ENCODE results near the gene RPS6KA4. TPM values are rescaled to one million over a fixed set of nuclear protein-coding genes. Genes with fewer than 3 reads are reported as not detected.

RPS6KA4 gene
- total RNA-seq, 5 donors from 2014 or later (not counting 1 experiment from before 2014, with no cell fraction given): 16.5 to 48.7 (median 43.7) TPM

DNA sequence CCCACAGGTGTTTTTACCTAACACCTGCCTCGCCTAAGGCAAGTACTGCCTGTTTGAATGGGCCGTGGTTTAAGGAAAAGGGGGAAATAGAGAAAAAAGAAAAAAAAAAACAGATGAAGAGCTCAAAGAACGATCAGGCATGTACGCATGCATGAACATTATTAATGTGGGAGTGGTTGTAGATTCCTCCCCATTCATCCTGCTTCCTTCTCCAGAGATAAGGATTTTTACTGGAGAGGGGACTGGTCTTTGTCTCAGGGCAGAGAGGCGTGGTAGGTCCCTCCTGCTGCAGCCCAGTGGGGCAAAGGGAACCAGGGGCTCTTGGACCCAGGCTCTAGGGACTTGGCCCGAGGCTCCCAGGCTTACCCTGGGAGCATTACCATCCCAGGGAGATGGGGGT, 23.1 kb downstream of the RPS6KA4 start:
- ATAC-seq (replicated peaks in 1 of 4) (no peak), DNase-seq (no peak)
- H3K27me3 ChIP-seq (replicated peaks in 1 of 2; ENCODE audit: control insufficient read depth in 2 of 2, extremely low read depth in 1 of 2, insufficient read depth in 2 of 2, low read length in 1 of 2): peaks cover 0 to 17% of the 10 kb centered on the region in 2 experiments
- Mint-ChIP-seq H3K9me3 (no peaks in the 10 kb centered on the region), H3K27me3 (no peaks in the 10 kb centered on the region), H3K27ac (no peak overlapping the region), H3K4me1 (peaks cover 8 to 11% (median 9%) of the 10 kb centered on the region in 3 donors), H3K4me3 (no peak overlapping the region), H3K36me3 (no peaks in the 10 kb centered on the region)
- no peaks in the 10 kb centered on the region for H3K9me3 ChIP-seq
- POLR2A ChIA-PET: no interaction called here
- no peaks in the 10 kb centered on the region for H3K4me1 ChIP-seq (ENCODE audit: control insufficient read depth in 1 of 2, extremely low read depth in 1 of 2, insufficient read depth in 2 of 2, low read length in 2 of 2)
- H3K4me3 ChIP-seq (ENCODE audit: control insufficient read depth in 1 of 2, extremely low read depth in 1 of 2, low read length in 1 of 2): no peak overlapping the region
- WGBS (ENCODE audit: insufficient coverage): 60% methylated on average over 1 of the region's 6 CpGs
- CTCF ChIA-PET: no interaction called here
- no peak overlapping the region for H3K27ac ChIP-seq (ENCODE audit: low read length)
- no peaks in the 10 kb centered on the region for H3K36me3 ChIP-seq (ENCODE audit: control insufficient read depth in 2 of 2, extremely low read depth in 1 of 2, insufficient read depth in 1 of 2, low read length in 1 of 2)

- 78% methylated on average over 6 of the region's 8 CpGs for WGBS (ENCODE audit: insufficient coverage)
- Histone ChIP-seq H3K27me3 (replicated peaks in 1 of 2; ENCODE audit: control insufficient read depth in 2 of 2, extremely low read depth in 1 of 2, insufficient read depth in 2 of 2, low read length in 1 of 2) (peaks cover 0 to 17% of the 10 kb centered on the region in 2 experiments), H3K36me3 (ENCODE audit: control insufficient read depth in 2 of 2, extremely low read depth in 1 of 2, insufficient read depth in 1 of 2, low read length in 1 of 2) (no peaks in the 10 kb centered on the region), H3K4me3 (ENCODE audit: control insufficient read depth in 1 of 2, extremely low read depth in 1 of 2, low read length in 1 of 2) (no peak overlapping the region), H3K4me1 (ENCODE audit: control insufficient read depth in 1 of 2, extremely low read depth in 1 of 2, insufficient read depth in 2 of 2, low read length in 2 of 2) (no peaks in the 10 kb centered on the region), H3K27ac (ENCODE audit: low read length) (no peak overlapping the region), H3K9me3 (no peaks in the 10 kb centered on the region)
- Mint-ChIP-seq H3K4me1 (peaks cover 12 to 14% (median 12%) of the 10 kb centered on the region in 3 donors), H3K27ac (no peak overlapping the region), H3K9me3 (no peaks in the 10 kb centered on the region), H3K36me3 (no peaks in the 10 kb centered on the region), H3K4me3 (no peak overlapping the region), H3K27me3 (no peaks in the 10 kb centered on the region)
- ChIA-PET CTCF (no interaction called here), POLR2A (no interaction called here)
- ATAC-seq (replicated peaks in 1 of 4) (no peak), DNase-seq (no peak)
Measured at GRCh38 chr11:64382586-64382985, 23.6 kb downstream of the RPS6KA4 start.

DNA sequence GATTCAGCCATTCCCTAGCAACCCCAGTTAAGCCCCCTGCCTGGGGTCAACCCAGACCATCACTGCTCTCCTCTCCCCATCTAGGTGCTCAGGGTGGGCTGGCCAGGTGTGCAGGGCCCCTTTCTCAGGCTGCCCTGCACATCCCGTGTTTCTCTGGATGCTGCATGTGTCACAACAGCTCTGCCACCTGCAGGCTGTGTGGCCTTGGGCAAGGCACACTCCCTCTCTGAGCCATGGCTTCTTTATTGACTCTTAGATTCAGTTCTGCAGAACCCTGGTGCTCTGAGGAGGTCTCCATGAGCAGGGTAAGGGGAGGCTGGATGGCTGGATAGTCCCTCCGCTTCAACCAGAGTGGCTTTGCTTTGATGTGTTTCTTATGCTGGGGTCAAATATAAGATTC, 24.6 kb downstream of the RPS6KA4 start:
- H3K27ac Mint-ChIP-seq: no peak overlapping the region
- WGBS (ENCODE audit: insufficient coverage): 100% methylated on average over 1 of the region's 2 CpGs
- Histone ChIP-seq H3K4me1 (ENCODE audit: control insufficient read depth in 1 of 2, extremely low read depth in 1 of 2, insufficient read depth in 2 of 2, low read length in 2 of 2) (no peaks in the 10 kb centered on the region), H3K27ac (ENCODE audit: low read length) (no peak overlapping the region), H3K27me3 (replicated peaks in 1 of 2; ENCODE audit: control insufficient read depth in 2 of 2, extremely low read depth in 1 of 2, insufficient read depth in 2 of 2, low read length in 1 of 2) (peaks cover 0 to 20% of the 10 kb centered on the region in 2 experiments), H3K36me3 (ENCODE audit: control insufficient read depth in 2 of 2, extremely low read depth in 1 of 2, insufficient read depth in 1 of 2, low read length in 1 of 2) (no peaks in the 10 kb centered on the region), H3K9me3 (no peaks in the 10 kb centered on the region), H3K4me3 (ENCODE audit: control insufficient read depth in 1 of 2, extremely low read depth in 1 of 2, low read length in 1 of 2) (no peak overlapping the region)
- no peaks in the 10 kb centered on the region for H3K36me3 Mint-ChIP-seq
- no peak overlapping the region for H3K4me3 Mint-ChIP-seq
- ChIA-PET CTCF (no interaction called here), POLR2A (no interaction called here)
- ATAC-seq (replicated peaks in 1 of 4) (no peak), DNase-seq (no peak)
- peaks cover 12 to 14% (median 12%) of the 10 kb centered on the region in 3 donors for H3K4me1 Mint-ChIP-seq
- no peaks in the 10 kb centered on the region for H3K27me3 Mint-ChIP-seq
- H3K9me3 Mint-ChIP-seq: no peaks in the 10 kb centered on the region

GRCh38 chr11:64384028-64384737, 25.2 kb downstream of the RPS6KA4 start:
- H3K36me3 Mint-ChIP-seq: no peaks in the 10 kb centered on the region
- WGBS (ENCODE audit: insufficient coverage): 74% methylated on average over 14 of the region's 17 CpGs

GRCh38 chr11:64384981-64385944, 26.3 kb downstream of the RPS6KA4 start:
- Mint-ChIP-seq H3K4me3 (no peak overlapping the region), H3K27ac (no peak overlapping the region), H3K36me3 (no peaks in the 10 kb centered on the region), H3K4me1 (peaks cover 14 to 22% (median 17%) of the 10 kb centered on the region in 3 donors), H3K27me3 (no peaks in the 10 kb centered on the region), H3K9me3 (no peaks in the 10 kb centered on the region)
- Histone ChIP-seq H3K9me3 (no peaks in the 10 kb centered on the region), H3K4me1 (ENCODE audit: control insufficient read depth in 1 of 2, extremely low read depth in 1 of 2, insufficient read depth in 2 of 2, low read length in 2 of 2) (no peaks in the 10 kb centered on the region), H3K4me3 (ENCODE audit: control insufficient read depth in 1 of 2, extremely low read depth in 1 of 2, low read length in 1 of 2) (no peak overlapping the region), H3K27ac (ENCODE audit: low read length) (no peak overlapping the region), H3K27me3 (replicated peaks in 1 of 2; ENCODE audit: control insufficient read depth in 2 of 2, extremely low read depth in 1 of 2, insufficient read depth in 2 of 2, low read length in 1 of 2) (peaks cover 0 to 22% of the 10 kb centered on the region in 2 experiments), H3K36me3 (ENCODE audit: control insufficient read depth in 2 of 2, extremely low read depth in 1 of 2, insufficient read depth in 1 of 2, low read length in 1 of 2) (no peaks in the 10 kb centered on the region)
- DNase-seq: no peak
- WGBS (ENCODE audit: insufficient coverage): 88% methylated on average over 7 of the region's 15 CpGs
- ChIA-PET CTCF (no interaction called here), POLR2A (no interaction called here)
- no peak for ATAC-seq (replicated peaks in 1 of 4)

More at GRCh38 chr11:64384028-64384737, 25.2 kb downstream of the RPS6KA4 start:
- H3K4me1 Mint-ChIP-seq: peaks cover 12 to 14% (median 12%) of the 10 kb centered on the region in 3 donors
- peaks cover 0 to 22% of the 10 kb centered on the region in 2 experiments for H3K27me3 ChIP-seq (replicated peaks in 1 of 2; ENCODE audit: control insufficient read depth in 2 of 2, extremely low read depth in 1 of 2, insufficient read depth in 2 of 2, low read length in 1 of 2)
- H3K27ac ChIP-seq (ENCODE audit: low read length): no peak overlapping the region
- no peak overlapping the region for H3K4me3 Mint-ChIP-seq
- no peaks in the 10 kb centered on the region for H3K9me3 ChIP-seq
- no peaks in the 10 kb centered on the region for H3K4me1 ChIP-seq (ENCODE audit: control insufficient read depth in 1 of 2, extremely low read depth in 1 of 2, insufficient read depth in 2 of 2, low read length in 2 of 2)
- no peak for DNase-seq
- no peaks in the 10 kb centered on the region for H3K27me3 Mint-ChIP-seq
- CTCF ChIA-PET: no interaction called here
- no peaks in the 10 kb centered on the region for H3K36me3 ChIP-seq (ENCODE audit: control insufficient read depth in 2 of 2, extremely low read depth in 1 of 2, insufficient read depth in 1 of 2, low read length in 1 of 2)
- no peak overlapping the region for H3K4me3 ChIP-seq (ENCODE audit: control insufficient read depth in 1 of 2, extremely low read depth in 1 of 2, low read length in 1 of 2)
- H3K9me3 Mint-ChIP-seq: no peaks in the 10 kb centered on the region
- no peak overlapping the region for H3K27ac Mint-ChIP-seq
- no peak for ATAC-seq (replicated peaks in 1 of 4)
- POLR2A ChIA-PET: no interaction called here

- Mint-ChIP-seq H3K27ac (no peak overlapping the region), H3K36me3 (no peaks in the 10 kb centered on the region), H3K4me3 (no peak overlapping the region), H3K9me3 (no peaks in the 10 kb centered on the region), H3K27me3 (no peaks in the 10 kb centered on the region), H3K4me1 (peaks cover 22 to 31% (median 24%) of the 10 kb centered on the region in 3 donors)
- ChIA-PET POLR2A (no interaction called here), CTCF (interaction anchor here in 1 of 2 donors (0.7 kb wide), 1 partner anchor 9 kb away, joined by 3 read pairs; no protein-coding TSS in a partner anchor)
- H3K27me3 ChIP-seq (replicated peaks in 1 of 2; ENCODE audit: control insufficient read depth in 2 of 2, extremely low read depth in 1 of 2, insufficient read depth in 2 of 2, low read length in 1 of 2): peaks cover 0 to 22% of the 10 kb centered on the region in 2 experiments
- H3K27ac ChIP-seq (ENCODE audit: low read length): no peak overlapping the region
- H3K36me3 ChIP-seq (ENCODE audit: control insufficient read depth in 2 of 2, extremely low read depth in 1 of 2, insufficient read depth in 1 of 2, low read length in 1 of 2): no peaks in the 10 kb centered on the region
- WGBS (ENCODE audit: insufficient coverage): 66% methylated on average over 6 of the region's 11 CpGs
- H3K4me1 ChIP-seq (ENCODE audit: control insufficient read depth in 1 of 2, extremely low read depth in 1 of 2, insufficient read depth in 2 of 2, low read length in 2 of 2): peaks cover 0 to 6% of the 10 kb centered on the region in 2 experiments
- DNase-seq (peak in 5 of 35 experiments; percentile 3 to 33 (median 23)), ATAC-seq (replicated peaks in 1 of 4) (peak in 3 of 4 experiments; percentile 56 to 78 (median 64))
- H3K4me3 ChIP-seq (ENCODE audit: control insufficient read depth in 1 of 2, extremely low read depth in 1 of 2, low read length in 1 of 2): no peak overlapping the region
- no peaks in the 10 kb centered on the region for H3K9me3 ChIP-seq
Measured at GRCh38 chr11:64385945-64386704, 27.2 kb downstream of the RPS6KA4 start.

Measured in T-cell (primary cell).